ENCODE results near the gene ATF7IP2.

- TF ChIP-seq REST (IDR thresholded peaks at IDR 0.05; ENCODE audit: insufficient replicate concordance, low read depth) (no peak), CTCF (IDR thresholded peaks at IDR 0.05; ENCODE audit: insufficient read depth, low read length) (no peak), POLR2AphosphoS5 (IDR thresholded peaks at IDR 0.05; ENCODE audit: low read depth) (no peak), GABPA (IDR thresholded peaks at IDR 0.05; ENCODE audit: low read depth) (no peak)
Measured at GRCh38 chr16:10510279-10510678, 124.4 kb downstream of the ATF7IP2 start.

Data from HL-60 (cell line).